HG03558 (cell line): ENCODE data around the gene NPR2.

ENCODE experiments used
- ATAC-seq: cut with Tn5 transposase; IDR thresholded peaks from one replicate; pipeline ENCODE4 v1.9.1; 2021; ENCODE audit warnings: moderate number of reproducible peaks; ENCODE audit not compliant: unreplicated experiment; ENCODE audit errors: extremely low read depth

The NPR2 gene

GRCh38 chr9:35852876-35853865, 61.8 kb downstream of the NPR2 start:
- no peak for ATAC-seq

GRCh38 chr9:35854091-35854762, 62.8 kb downstream of the NPR2 start:
- no peak for ATAC-seq

- no peak for ATAC-seq
Measured at GRCh38 chr9:35856206-35856605, 64.8 kb downstream of the NPR2 start.

- ATAC-seq: no peak
Measured at GRCh38 chr9:35856882-35857281, 65.5 kb downstream of the NPR2 start.

GRCh38 chr9:35858458-35858857, 67.1 kb downstream of the NPR2 start:
- ATAC-seq: no peak
